HG03108 (cell line): ENCODE measurements around the gene RNF148.
"Not testable (repeated sequence)": the region's sequence is repeated elsewhere in the genome, so short reads cannot be mapped to it uniquely, and the experiment has no call there.

Experiments
- ATAC-seq: cut with Tn5 transposase; IDR thresholded peaks from one replicate; pipeline ENCODE4 v1.9.1; 2021; ENCODE audit warnings: moderate library complexity; ENCODE audit not compliant: unreplicated experiment

The RNF148 gene

DNA sequence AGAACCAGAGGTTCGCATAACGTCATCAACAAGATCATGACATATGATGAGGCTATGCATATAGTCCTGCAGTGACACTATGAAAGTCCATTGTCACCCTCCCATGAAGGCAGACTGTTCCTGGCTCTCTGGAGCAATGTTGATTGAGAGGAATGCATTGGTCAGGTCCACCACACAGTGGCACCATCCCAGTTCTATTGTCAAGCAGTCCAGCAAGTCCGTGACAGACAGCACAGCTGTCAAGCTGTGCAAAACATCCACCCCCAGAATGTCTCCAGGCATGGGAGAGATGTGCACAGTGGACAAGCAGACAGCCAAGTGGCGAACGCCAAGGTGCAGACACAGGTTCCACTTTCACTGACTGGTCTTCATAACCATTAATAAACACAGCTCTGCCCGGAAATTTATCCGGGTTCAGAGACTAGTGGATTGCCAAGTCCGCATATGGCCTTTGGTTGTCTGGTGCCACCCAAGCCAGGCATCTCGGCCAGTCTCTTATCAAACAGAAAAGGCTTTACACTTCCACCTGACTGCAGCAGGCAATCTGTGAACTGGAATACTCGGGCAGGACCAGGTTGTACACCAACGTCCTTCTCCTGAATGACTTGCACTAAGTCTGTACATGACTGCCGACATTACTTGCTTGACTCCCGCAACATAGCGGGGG, 11.0 kb downstream of the RNF148 start:
- ATAC-seq: no peak

DNA sequence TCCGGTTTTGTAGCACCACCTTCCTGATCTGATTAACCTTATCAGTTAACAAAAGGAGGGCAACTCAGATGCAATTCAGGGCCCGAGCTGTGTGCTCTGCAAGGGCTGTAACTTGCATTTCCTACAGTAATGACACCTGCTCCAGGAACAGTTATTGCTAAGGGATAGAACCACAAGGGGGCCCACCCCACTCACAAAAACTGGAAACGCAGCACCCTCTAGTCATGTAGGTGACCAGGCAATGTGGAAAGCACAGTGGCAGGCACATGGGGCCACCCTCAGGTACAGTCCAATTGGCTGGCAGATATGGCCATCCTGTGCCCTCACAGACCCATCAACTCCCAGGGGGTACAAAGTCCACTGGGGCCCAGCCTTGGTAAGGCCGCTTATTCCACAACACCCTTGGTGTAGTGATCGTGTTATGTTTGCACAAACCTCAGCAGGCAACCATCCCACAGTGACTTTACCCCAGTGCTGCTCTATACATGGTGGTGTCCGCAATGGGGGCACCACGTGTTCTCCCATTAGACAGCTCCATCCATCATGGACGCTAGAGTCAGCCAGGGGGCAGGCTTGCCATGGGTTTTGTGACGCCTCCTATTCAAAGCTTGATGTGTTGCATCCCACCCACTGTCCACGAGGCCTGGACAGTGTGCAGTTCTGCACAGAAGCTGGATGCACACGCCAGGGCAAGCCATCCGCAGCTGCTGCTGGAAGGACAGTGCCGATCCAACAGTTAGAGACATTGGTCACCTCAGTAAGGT, 13.2 kb downstream of the RNF148 start:
- ATAC-seq: no peak

DNA sequence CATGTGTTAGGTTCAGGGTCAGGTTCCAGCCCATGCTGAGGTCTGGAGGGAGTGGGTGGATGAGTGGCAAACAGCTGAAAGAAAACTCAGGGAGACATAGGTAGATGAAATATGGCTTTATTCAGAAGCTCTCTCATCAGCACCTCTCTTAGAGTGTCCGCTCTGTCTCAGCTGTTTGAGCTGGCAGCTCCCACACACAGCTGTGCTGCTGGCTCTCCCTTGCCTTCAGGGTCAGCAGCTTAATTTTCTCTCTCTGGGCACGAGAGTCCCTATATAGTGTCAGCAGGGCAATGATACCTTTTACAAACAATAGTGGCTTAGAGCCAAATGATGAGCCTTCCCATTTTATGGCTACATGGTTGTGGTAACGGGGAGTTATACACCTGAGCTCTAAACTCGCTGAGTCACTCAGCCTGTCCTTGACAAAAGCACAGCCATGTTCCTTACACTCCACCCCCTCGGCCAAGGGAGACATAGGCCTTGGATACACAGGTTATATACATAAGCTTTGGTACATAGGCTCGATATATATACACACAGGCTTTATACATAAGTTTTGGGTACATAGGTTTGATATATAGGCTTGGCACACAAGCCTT, 14.2 kb downstream of the RNF148 start:
- ATAC-seq: no peak

DNA sequence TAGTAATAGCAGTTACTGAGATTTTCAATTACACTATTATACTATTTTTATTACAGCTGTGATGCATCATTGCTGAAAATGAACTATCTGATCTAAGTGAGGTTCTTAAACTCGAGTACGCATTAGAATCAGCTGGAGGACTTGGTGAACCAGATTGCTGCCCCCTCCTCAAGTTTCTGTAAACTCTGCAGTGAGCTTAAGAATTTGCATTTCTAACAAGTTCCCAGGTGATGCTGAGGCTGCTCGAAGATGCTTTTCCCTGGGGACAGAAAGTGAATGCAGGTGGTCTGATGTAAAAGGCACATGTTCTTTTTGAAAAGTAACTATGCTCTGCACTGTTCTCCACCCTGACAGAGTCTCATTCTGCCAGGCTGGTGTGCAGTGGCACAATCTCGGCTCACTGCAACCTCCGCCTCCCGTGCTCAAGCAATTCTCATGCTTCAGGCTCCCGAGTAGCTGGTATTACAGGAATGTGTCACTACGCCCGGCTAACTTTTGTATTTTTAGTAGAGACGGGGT, 16.3 kb downstream of the RNF148 start:
- no peak for ATAC-seq

DNA sequence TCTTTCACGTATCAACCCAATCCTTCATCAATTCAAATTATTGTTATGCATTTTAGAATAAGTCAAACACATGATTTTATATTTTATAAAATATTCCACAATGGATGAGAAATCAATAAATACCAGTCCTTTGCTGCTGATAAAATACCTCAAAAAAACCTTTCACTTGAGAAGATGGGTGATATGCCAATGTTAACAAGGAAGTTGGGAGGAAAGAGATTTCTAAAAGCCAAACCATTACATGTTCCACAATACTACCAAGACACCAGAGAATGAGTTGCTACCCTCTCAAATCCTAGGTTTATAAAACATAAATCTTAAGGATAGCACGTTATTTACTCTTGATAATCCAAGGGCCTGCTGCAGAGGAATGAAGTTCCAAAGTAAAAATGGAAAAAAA, 18.2 kb downstream of the RNF148 start:
- ATAC-seq: no peak

DNA sequence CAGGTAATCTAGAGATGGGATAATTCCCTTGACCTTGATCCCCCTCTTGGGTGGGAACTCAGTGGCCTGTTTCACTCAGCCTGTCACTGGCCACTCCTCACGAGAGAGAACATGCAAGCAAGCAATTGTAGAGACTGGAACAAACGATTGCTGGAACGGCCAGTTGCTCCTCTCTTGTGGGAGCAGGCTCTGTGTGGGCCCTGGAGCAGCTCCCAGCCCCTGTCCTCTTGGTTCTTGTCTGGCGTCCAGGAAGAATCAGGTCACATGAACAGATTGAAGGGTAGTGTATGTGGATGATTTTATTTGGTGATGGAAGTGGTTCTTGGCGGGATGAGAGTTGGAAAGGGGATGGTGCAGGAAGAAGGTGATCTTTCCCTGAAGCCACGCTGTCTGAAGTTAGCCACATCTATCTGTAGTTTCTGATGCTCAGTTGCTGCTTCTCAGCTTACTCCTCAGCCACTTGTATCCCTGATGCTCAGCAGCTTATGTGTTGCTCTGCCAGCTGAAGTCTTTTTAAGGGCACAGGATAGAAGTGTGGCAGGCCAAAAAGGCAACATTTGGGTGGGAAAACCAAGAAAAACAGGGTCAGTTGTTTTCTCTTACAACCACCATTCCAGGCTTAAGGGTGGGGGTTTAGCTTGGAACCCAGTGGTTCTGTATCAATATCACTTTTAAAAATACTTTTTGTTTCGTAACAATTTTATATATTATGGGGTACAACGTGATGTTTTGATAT, 19.7 kb downstream of the RNF148 start:
- ATAC-seq: no peak

DNA sequence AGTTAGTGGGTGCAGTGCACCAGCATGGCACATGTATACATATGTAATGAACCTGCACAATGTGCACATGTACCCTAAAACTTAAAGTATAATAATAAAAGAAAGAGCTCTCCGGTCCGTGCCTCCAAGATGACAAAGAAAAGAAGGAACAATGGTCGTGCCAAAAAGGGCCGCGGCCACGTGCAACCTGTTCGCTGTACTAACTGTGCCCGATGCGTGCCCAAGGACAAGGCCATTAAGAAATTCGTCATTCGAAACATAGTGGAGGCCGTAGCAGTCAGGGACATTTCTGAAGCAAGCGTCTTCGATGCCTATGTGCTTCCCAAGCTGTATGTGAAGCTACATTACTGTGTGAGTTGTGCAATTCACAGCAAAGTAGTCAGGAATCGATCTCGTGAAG, 21.5 kb downstream of the RNF148 start:
- not testable (repeated sequence) for ATAC-seq

DNA sequence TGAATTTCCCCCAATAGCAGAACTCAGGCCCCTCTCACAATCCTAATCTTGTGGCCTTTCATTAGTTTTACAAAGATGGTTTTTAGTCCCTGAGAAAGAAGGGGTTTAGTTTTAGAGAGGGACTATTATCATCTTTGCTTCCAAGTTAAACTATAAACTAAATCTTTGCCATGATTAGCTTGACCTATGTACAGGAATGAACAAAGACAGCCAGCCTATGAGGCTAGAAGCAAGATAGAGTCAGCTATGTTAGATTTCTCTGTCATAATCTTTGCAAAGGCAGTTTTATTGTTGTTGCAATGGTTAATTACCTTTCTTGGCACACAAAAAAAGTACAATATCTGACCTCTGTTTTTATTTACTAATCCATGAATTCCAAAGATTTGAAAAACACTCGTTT, 22.9 kb downstream of the RNF148 start:
- no peak for ATAC-seq

DNA sequence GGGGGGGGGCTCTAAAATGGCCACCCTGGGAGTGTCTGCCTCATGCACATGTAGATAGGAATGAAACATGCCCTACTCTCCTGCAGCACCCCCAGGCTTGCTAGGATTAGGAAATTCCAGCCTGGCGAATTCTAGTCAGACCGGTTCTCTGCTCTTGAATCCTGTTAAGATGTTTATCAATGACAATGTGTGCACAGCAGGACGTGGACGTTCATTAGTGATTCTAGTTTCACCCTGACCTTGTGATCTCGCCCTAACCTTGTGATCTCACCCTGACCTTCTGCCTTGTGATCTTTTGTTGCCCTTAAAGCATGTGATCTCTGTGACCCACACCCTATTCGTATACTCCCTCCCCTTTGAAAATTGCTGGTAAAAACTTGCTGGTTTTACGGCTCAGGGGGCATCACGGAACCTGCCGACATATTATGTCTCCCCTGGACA, 23.4 kb downstream of the RNF148 start:
- ATAC-seq: not testable (repeated sequence)

DNA sequence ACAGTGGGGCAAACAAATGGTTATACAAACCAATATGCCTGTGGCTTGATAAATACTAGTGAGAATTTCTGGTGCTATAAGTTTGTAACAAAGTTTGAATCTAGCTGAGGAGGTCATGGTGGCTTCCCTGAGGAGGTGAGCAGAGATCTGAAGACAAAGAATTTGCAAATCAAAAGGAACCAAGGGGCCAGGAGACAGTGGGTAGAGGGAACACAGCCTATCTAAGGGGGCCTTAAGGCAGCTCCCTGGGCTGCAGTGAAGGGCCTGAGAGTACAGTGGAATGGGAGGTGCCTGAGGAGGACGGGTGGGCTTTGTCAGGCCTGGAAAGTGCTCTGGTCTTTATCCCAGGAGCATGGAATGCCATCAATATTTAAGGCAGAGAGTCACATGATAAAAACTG, 25.6 kb downstream of the RNF148 start:
- ATAC-seq: no peak

DNA sequence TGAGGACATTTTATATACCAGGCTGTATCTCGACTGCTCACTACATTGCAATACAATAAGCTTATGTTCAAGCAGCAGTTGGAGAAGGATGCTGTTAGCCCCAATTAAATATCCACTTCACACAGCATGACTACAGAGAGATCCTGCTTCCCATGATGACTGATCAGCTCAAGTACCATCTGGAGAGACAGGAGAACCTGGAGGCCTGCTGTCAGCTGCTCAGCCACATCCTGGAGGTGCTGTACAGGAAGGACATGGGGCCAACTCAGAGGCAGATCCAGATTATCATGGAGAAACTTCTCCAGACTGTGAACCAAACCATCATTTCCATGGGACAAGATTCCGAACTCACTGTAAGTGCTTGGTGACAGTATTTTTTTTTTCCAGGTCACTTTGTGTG, 26.3 kb downstream of the RNF148 start:
- no peak for ATAC-seq

DNA sequence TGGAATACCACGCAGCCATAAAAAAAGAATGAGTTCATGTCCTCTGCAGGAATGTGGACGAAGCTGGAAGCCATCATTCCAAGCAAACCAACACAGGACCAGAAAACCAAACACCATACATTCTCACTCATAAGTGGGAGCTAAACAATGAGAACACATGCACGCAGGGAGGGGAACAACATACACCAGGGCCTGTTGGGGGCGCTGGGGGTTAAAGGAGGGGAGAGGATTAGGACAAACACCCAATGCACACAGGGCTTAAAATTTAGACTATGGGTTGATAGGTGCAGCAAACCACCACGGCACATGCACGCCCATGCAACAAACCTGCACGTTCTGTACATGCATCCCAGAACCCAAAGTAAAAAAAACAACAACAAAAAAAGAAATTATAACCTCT, 27.1 kb downstream of the RNF148 start:
- ATAC-seq: no peak

DNA sequence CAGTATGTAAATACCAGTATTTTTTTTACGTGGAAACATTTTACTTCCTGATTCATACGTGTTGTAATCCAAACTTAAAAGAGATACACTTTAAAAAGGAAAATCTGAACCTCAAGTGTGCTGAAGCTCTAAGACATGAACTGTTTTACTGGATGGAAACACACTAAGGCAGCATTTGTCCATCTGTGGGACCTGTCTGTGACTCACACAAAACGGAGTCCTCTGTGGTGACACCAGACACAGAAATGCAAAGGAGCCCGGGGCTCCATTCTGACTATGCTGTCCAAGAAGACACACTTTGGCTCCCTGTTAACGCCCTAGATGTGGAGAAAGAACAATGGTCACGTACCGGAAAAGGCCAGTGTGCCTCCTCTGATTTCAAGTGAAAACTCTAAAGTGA, 27.7 kb downstream of the RNF148 start:
- ATAC-seq: no peak

DNA sequence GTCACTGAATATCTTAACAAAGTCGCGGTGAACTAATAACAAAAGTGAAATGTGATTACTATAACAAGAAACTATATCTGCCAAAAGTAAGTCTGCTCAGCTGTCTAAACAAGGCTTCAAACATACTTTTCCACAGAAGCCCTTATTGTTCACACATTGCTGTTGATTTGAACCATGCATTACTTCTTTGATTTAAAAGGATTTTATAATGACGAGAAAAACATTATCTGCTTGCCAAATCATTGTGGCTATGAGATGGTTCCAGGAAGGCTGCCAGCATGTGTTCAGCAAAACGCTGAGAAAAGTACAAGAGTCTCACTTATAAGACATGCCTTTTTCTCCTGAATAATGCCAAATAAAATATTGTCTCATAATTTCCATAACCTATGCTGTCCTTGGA, 28.2 kb downstream of the RNF148 start:
- no peak for ATAC-seq

DNA sequence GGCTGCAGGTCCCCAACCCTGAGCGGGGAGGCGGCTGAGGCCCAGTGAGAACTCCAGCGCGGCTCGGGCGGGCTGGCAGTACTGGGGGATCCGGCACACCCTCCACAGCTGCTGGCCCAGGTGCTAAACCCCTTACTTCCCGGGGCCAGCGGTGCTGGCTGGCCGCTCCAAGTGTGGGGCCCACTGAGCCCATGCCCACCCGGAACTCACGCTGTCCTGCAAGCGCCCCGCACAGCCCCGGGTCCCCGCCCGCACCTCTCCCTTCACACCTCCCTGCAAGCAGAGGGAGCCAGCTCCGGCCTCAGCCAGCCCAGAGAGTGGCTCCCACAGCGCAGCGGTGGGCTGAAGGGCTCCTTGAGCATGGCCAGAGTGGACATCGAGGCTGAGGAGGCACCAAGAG, 28.8 kb downstream of the RNF148 start:
- no peak for ATAC-seq

DNA sequence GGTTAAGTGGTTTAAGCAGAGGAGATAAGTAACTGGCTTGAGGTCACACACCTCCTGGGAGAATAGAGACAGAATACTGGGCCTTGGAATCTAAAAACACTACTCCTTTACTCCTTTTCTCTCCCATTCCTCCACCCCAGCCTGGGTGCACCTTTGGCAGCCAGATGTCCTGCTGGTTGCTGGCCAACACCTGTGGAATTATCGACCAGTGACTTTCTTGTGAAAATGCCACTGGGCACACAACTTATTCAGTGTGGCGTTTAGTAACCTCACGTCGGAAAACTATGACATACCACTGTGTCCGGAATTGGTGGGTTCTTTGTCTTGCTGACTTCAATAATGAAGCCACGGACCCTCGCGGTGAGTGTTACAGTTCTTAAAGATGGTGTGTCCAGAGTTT, 30.2 kb downstream of the RNF148 start:
- no peak for ATAC-seq

DNA sequence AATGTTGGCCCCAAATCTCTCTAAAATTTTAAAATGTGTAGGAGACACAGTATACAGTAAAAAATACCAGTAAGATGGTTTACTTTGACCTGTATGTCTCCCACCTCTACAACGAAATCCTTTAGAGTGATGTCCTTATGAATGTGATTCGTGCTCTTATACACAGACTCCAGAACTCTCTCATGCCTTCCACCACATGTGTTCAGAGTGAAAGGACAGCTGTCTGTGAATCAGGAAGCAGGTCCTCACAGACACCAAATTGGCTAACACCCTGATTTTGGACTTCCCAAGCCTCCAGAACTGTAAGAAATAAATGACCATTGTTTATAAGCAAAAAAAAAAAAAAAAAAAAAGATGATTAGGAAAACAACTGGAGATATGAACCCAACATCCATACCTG, 39.0 kb downstream of the RNF148 start:
- ATAC-seq: no peak

DNA sequence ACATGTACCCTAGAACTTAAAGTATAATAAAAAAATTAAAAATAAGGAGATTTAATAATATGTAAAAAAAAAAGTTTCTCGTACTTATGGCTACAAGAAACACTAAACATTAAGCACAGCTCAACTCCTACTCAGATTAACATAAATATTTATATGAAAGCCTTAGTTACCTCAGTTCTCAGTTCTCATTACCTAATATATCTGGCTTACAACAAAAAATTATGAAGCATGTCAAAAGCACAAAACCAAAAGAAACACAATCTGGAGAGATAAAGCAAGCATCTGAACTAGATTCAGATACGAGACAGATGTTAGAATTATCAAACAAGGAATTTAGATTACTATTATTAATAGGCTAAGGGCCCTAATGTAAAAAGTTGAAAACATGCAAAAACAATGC, 43.9 kb downstream of the RNF148 start:
- ATAC-seq: no peak

DNA sequence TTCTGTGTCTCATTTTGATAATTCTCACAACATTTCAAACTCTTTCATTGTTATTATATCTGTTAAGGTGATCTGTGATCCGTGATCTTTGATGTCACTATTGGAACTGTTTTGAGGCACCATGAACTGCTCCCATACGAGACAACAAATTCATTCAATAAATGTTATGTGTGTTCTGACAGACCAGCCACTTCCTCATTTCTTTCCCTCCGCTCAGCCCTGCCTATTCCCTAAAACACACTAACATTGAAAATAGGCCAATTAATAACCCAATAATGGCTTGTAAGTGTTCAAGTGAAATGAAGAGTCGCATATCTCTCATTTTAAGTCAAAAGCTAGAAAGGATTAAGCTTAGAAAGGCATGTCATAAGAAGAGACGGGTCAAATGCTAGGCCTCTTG, 49.0 kb downstream of the RNF148 start:
- no peak for ATAC-seq

DNA sequence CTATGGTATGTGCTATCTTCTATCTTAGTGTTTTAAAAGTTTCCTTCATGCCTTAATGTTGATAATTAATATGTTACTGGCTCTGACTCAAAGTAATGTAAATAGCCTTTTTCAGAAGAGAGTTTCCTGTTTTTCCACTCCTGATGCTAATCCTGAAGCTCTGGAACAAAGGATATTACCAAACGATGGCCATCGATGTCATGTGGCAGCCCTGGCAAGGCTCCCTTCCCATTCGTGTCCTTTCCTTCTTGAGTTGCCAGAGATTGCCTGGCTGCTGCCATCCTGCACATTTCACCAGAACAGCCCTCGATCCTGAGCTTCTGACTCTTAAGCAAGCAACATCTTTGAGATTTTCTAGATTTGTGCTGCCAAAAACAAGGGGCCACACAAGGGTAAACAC, 49.8 kb downstream of the RNF148 start:
- no peak for ATAC-seq
